Breast epithelium (tissue), 3 donors: Measurements from ENCODE around the gene PRPF18.

Experiments used
- CTCF ChIP-seq, 3 donors: fragments of 450-650 bp; IDR thresholded peaks; one replicate each; pipeline ENCODE4 v1.5.1; 2016 to 2017; ENCODE audit warnings: antibody characterized with exemption in 3 of 3, mild to moderate bottlenecking in 3 of 3, moderate library complexity in 3 of 3
- POLR2A ChIP-seq: fragments of 450-650 bp; IDR thresholded peaks from one replicate; pipeline ENCODE4 v1.6.1; 2016; ENCODE audit warnings: antibody characterized with exemption, mild to moderate bottlenecking, moderate library complexity
- POLR2AphosphoS5 ChIP-seq, 3 donors: sonication (generic); formaldehyde crosslinking; IDR thresholded peaks; one replicate each; pipeline ENCODE4 v1.6.1; 2017; ENCODE audit warnings: antibody characterized with exemption in 3 of 3

- no peak for TF ChIP-seq CTCF (IDR thresholded peaks at IDR 0.05)
- no peak for TF ChIP-seq POLR2A
- no peak for TF ChIP-seq POLR2AphosphoS5 (IDR thresholded peaks at IDR 0.05)
These were observed 66.1 kb downstream of the PRPF18 start for GRCh38 chr10:13652860-13653259.
